IMR-90 (cell line): ENCODE data around the gene GALNT13. TPM values are rescaled to one million over a fixed set of nuclear protein-coding genes. Genes with fewer than 3 reads are reported as not detected.

Experiments used
- ATAC-seq: fragments of 200-7000 bp; cut with Tn5 transposase; 2 replicates; pipeline ENCODE4 v1.9.1; 2020; ENCODE audit warnings: low read depth, mild to moderate bottlenecking, moderate library complexity
- BruUV-seq: library from RNA; stranded (reverse); fragments of 400-500 nt; replicated peaks from 2 replicates; lab custom pipeline; 2021; lab: Mats Ljungman, UMichigan
- CTCF ChIA-PET: fragments of 300-600 bp; formaldehyde crosslinking; extraction: SDS; loops from one replicate; lab custom pipeline; 2021; ENCODE audit warnings: antibody characterized with exemption; lab: Yijun Ruan, JAX
- POLR2A ChIA-PET: fragments of 300-600 bp; sonication (Branson Sonifier 250); formaldehyde crosslinking; loops from one replicate; lab custom pipeline; 2022; ENCODE audit warnings: antibody characterized with exemption; ENCODE audit not compliant: unreplicated experiment; lab: Charles Lee
- DNase-seq: peaks from one replicate; pipeline ENCODE4 v3.0.0; 2013
- H2AFZ ChIP-seq: replicated peaks from 2 replicates; pipeline ENCODE3; 2013; ENCODE audit warnings: low read length, mild to moderate bottlenecking; ENCODE audit not compliant: poor library complexity
- H2AK5ac ChIP-seq: 2 replicates; pipeline ENCODE4 v1.6.1; 2013; ENCODE audit warnings: low read depth, low read length, inconsistent platforms
- H2AK9ac ChIP-seq: replicated peaks from 2 replicates; pipeline ENCODE3; 2013; ENCODE audit warnings: mild to moderate bottlenecking, low read depth, low read length, moderate library complexity; ENCODE audit not compliant: poor library complexity
- H2BK120ac ChIP-seq: 2 replicates; pipeline ENCODE4 v1.6.1; 2013; ENCODE audit warnings: low read depth, low read length, inconsistent platforms
- H2BK15ac ChIP-seq: 3 replicates; pipeline ENCODE4 v1.6.1; 2013; ENCODE audit warnings: low read depth, low read length, inconsistent platforms
- H2BK20ac ChIP-seq: 2 replicates; pipeline ENCODE4 v1.6.1; 2013; ENCODE audit warnings: low read depth, mild to moderate bottlenecking, inconsistent platforms, low read length, moderate library complexity
- H2BK5ac ChIP-seq: 2 replicates; pipeline ENCODE4 v1.6.1; 2013; ENCODE audit warnings: mild to moderate bottlenecking, low read depth, low read length, inconsistent platforms; ENCODE audit not compliant: poor library complexity, severe bottlenecking
- H3K14ac ChIP-seq: replicated peaks from 2 replicates; pipeline ENCODE4 v1.6.1; 2013; ENCODE audit warnings: low read depth, low read length, inconsistent platforms
- H3K18ac ChIP-seq: 2 replicates; pipeline ENCODE4 v1.6.1; 2013; ENCODE audit warnings: low read depth, low read length, control low read depth
- H3K23ac ChIP-seq: 2 replicates; pipeline ENCODE4 v1.6.1; 2013; ENCODE audit warnings: low read depth, low read length, inconsistent platforms
- H3K27ac ChIP-seq: 2 replicates; pipeline ENCODE4 v1.5.1; 2013; ENCODE audit warnings: mild to moderate bottlenecking, control low read depth, low read length; ENCODE audit not compliant: insufficient read depth
- H3K27me3 ChIP-seq: 2 replicates; pipeline ENCODE4 v1.6.1; 2013; ENCODE audit warnings: low read length; ENCODE audit not compliant: control insufficient read depth, insufficient read depth
- H3K36me3 ChIP-seq: 2 replicates; pipeline ENCODE4 v1.6.1; 2013; ENCODE audit warnings: low read length, mixed read lengths; ENCODE audit not compliant: control insufficient read depth, insufficient read depth
- H3K4ac ChIP-seq: 2 replicates; pipeline ENCODE4 v1.6.1; 2013; ENCODE audit warnings: low read depth, low read length, inconsistent platforms
- H3K4me1 ChIP-seq: 2 replicates; pipeline ENCODE4 v1.6.1; 2013; ENCODE audit warnings: low read length, mixed read lengths; ENCODE audit not compliant: control insufficient read depth, insufficient read depth
- H3K4me2 ChIP-seq: 2 replicates; pipeline ENCODE4 v1.6.1; 2013; ENCODE audit warnings: low read depth, mild to moderate bottlenecking, control low read depth, low read length, moderate library complexity
- H3K4me3 ChIP-seq: 2 replicates; pipeline ENCODE4 v1.5.1; 2013; ENCODE audit warnings: low read depth, mild to moderate bottlenecking, control low read depth, low read length, moderate library complexity; ENCODE audit not compliant: insufficient read depth
- H3K56ac ChIP-seq: 2 replicates; pipeline ENCODE4 v1.6.1; 2013; ENCODE audit warnings: low read length, inconsistent platforms; ENCODE audit not compliant: insufficient read depth; ENCODE audit errors: extremely low read depth
- H3K79me1 ChIP-seq, 2 experiments: 2 replicates each; pipeline ENCODE4 v1.6.1; 2013; ENCODE audit warnings: low read length in 2 of 2, inconsistent platforms in 1 of 2, low read depth in 1 of 2
- H3K9ac ChIP-seq: 2 replicates; pipeline ENCODE4 v1.6.1; 2013; ENCODE audit warnings: low read depth, low read length, control low read depth
- H3K9me1 ChIP-seq: 2 replicates; pipeline ENCODE4 v1.6.1; 2013; ENCODE audit warnings: low read length, inconsistent platforms; ENCODE audit not compliant: insufficient read depth
- H3K9me3 ChIP-seq: 2 replicates; pipeline ENCODE4 v1.6.1; 2013; ENCODE audit warnings: low read length; ENCODE audit not compliant: control insufficient read depth, insufficient read depth
- H4K20me1 ChIP-seq: 2 replicates; pipeline ENCODE4 v1.6.1; 2013; ENCODE audit warnings: low read length, inconsistent platforms; ENCODE audit not compliant: insufficient read depth
- H4K5ac ChIP-seq: 2 replicates; pipeline ENCODE4 v1.6.1; 2013; ENCODE audit warnings: mild to moderate bottlenecking, low read depth, low read length, control low read depth
- H4K8ac ChIP-seq, 2 experiments: 2 replicates each; pipeline ENCODE4 v1.6.1; 2013; ENCODE audit warnings: low read depth in 2 of 2, low read length in 2 of 2, control low read depth in 1 of 2, inconsistent platforms in 1 of 2
- H4K91ac ChIP-seq: 2 replicates; pipeline ENCODE4 v1.6.1; 2013; ENCODE audit warnings: low read depth, low read length, inconsistent platforms; ENCODE audit not compliant: insufficient read depth
- CEBPB ChIP-seq: IDR thresholded peaks from 2 replicates; pipeline ENCODE4 v1.6.1; 2012; ENCODE audit warnings: low read depth, low read length, improper control_type of control experiment
- CHD1 ChIP-seq: IDR thresholded peaks from 2 replicates; pipeline ENCODE4 v1.6.1; 2012; ENCODE audit warnings: low read depth, low read length, improper control_type of control experiment
- NFE2L2 ChIP-seq: fragments of 150-350 bp; IDR thresholded peaks from 2 replicates; pipeline ENCODE4 v1.6.1; 2016; ENCODE audit warnings: low read depth, mild to moderate bottlenecking, low read length
- POLR2A ChIP-seq: IDR thresholded peaks from 2 replicates; pipeline ENCODE4 v1.6.1; 2012; ENCODE audit warnings: mild to moderate bottlenecking, low read depth, low read length
- RAD21 ChIP-seq: IDR thresholded peaks from 2 replicates; pipeline ENCODE4 v1.6.1; 2012; ENCODE audit warnings: low read length, improper control_type of control experiment
- RCOR1 ChIP-seq: IDR thresholded peaks from 2 replicates; pipeline ENCODE4 v1.6.1; 2012; ENCODE audit warnings: mild to moderate bottlenecking, low read length, improper control_type of control experiment; ENCODE audit not compliant: insufficient replicate concordance
- RFX5 ChIP-seq: IDR thresholded peaks from 2 replicates; pipeline ENCODE4 v1.8.0; 2012; ENCODE audit warnings: low read depth, mild to moderate bottlenecking, low read length, moderate library complexity
- SMC3 ChIP-seq: fragments of 150-350 bp; IDR thresholded peaks from 2 replicates; pipeline ENCODE4 v1.6.1; 2016; ENCODE audit warnings: low read depth, mild to moderate bottlenecking, antibody characterized with exemption, low read length, moderate library complexity
- WGBS, 2 experiments: methylation state at CpG; one replicate each; pipeline versions ENCODE4 v1.1.5 to v1.1.7; 2013; ENCODE audit warnings: missing lambda C conversion rate in 2 of 2; ENCODE audit not compliant: insufficient read length in 1 of 2; ENCODE audit errors: extremely low coverage in 2 of 2; 5-methylcytosine and 5-hydroxymethylcytosine counted together
- dilution Hi-C: fragments of 300-500 bp; cut with HindIII; formaldehyde crosslinking; loops from one replicate; pipeline ENCODE4 v1.14.3; 2018; ENCODE audit warnings: low sequenced_read_pairs; ENCODE audit not compliant: unreplicated experiment
- in situ Hi-C: fragments of 300-500 bp; cut with MboI; formaldehyde crosslinking; loops from 3 replicates; pipeline ENCODE4 v1.14.3; 2019; ENCODE audit warnings: low sequenced_read_pairs, inconsistent platforms, mixed read lengths
- intact Hi-C: fragments of 100-400 bp; cut with micrococcal nuclease; formaldehyde crosslinking; loops from 2 replicates; pipeline ENCODE4 v1.10.0; 2022
- polyA plus RNA-seq, 3 experiments: library from polyadenylated mRNA; depleted of rRNA; stranded (reverse); fragments of >200 nt; gene quantifications; 2 replicates each; pipeline ENCODE4 v1.2.3, GENCODE V29; 2012; ENCODE audit warnings: low replicate concordance in 1 of 3
- total RNA-seq: library from RNA; depleted of rRNA; stranded (reverse); fragments of >200 nt; gene quantifications from 2 replicates; pipeline ENCODE4 v1.2.3, GENCODE V29; 2012

Gene GALNT13
- total and polyA plus RNA-seq, 2 of the 4 experiments (the other 2 are of a cell fraction) = 0.03 TPM; not detected in 1

DNA sequence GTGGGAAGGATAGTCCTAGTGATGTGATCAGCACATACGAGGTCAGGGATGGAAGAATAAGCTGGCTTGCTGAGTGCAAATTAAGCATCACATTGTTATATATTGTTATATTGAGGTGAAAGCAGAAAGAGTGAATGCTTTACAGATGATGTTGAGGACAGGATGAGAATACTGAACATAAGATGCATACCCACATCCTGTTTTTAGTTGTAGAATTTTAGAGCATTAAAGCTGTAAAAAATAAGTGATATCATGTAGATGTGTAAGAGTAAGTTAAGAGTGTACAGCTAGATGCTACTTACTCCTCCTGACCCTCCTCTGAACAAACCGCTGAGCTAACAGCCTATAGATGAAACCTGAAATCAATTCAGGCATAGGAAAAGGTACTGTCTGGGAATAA, 555.7 kb downstream of the GALNT13 start:
- Histone ChIP-seq H3K36me3 (no peaks in the 10 kb centered on the region), H3K56ac (no peak overlapping the region), H3K79me1 (no peaks in the 10 kb centered on the region), H2AK5ac (no peak overlapping the region), H2AFZ (no peak overlapping the region), H3K9me1 (no peaks in the 10 kb centered on the region), H2BK5ac (no peak overlapping the region), H2BK15ac (no peak overlapping the region), H3K14ac (no peak overlapping the region), H3K4me1 (no peaks in the 10 kb centered on the region), H4K20me1 (no peaks in the 10 kb centered on the region), H3K9ac (no peak overlapping the region), H4K91ac (no peak overlapping the region), H2BK20ac (no peak overlapping the region), H3K9me3 (peaks cover 8% of the 10 kb centered on the region), H4K8ac (no peak overlapping the region), H3K27ac (no peak overlapping the region), H2BK120ac (no peak overlapping the region), H3K27me3 (no peaks in the 10 kb centered on the region), H2AK9ac (no peak overlapping the region), H3K23ac (no peak overlapping the region), H4K5ac (no peak overlapping the region), H3K4me2 (no peak overlapping the region), H3K4ac (no peak overlapping the region), H3K4me3 (no peak overlapping the region), H3K18ac (no peak overlapping the region)
- POLR2A ChIA-PET = no interaction called here
- ATAC-seq (no peak), DNase-seq (no peak)
- in situ Hi-C loops = no loop called here
- no TSS peak for BruUV-seq
- TF ChIP-seq SMC3 = no peak
- TF ChIP-seq NFE2L2 = no peak
- TF ChIP-seq POLR2A = no peak
- no peak for TF ChIP-seq RAD21
- no peak for TF ChIP-seq RFX5
- TF ChIP-seq CHD1 = no peak
- no peak for TF ChIP-seq CEBPB
- TF ChIP-seq RCOR1 = no peak
- no CpG with 5 or more reads among the region's 2 CpGs for WGBS, 2 experiments
- dilution Hi-C loops = no loop called here
- intact Hi-C loops = no loop called here
- CTCF ChIA-PET = no interaction called here
